Left renal cortex interstitium (tissue), 4 donors: ENCODE data around the gene PSEN2. TPM values are rescaled to one million over a fixed set of nuclear protein-coding genes. Genes with fewer than 3 reads are reported as not detected.

Experiments used
- polyA plus RNA-seq, 4 donors: library from polyadenylated mRNA; unstranded; fragments of 120-200 nt; gene quantifications; one replicate each; pipeline ENCODE4 v1.2.1, GENCODE V29; 2013; ENCODE audit not compliant: insufficient read length in 4 of 4

Gene PSEN2
- polyA plus RNA-seq, 4 donors, result 16.6 to 19.2 (median 16.9) TPM

Other genes with a start within 250 kb of the PSEN2 start
- gene ITPKB, start 131.3 kb upstream of the PSEN2 start, polyA plus RNA-seq, result 10 to 100 TPM; 22.4 to 28.6 (median 25.4) TPM
- 10 to 100 TPM; 28.5 to 33.1 (median 30.8) TPM for gene COQ8A, start 69.7 kb downstream of the PSEN2 start, polyA plus RNA-seq